HG03432 (cell line): ENCODE measurements around the gene MACO1.
"Not testable (repeated sequence)": the region's sequence is repeated elsewhere in the genome, so short reads cannot be mapped to it uniquely, and the experiment has no call there.

Experiments used
- ATAC-seq: cut with Tn5 transposase; IDR thresholded peaks from one replicate; pipeline ENCODE4 v1.9.1; 2021; ENCODE audit warnings: mild to moderate bottlenecking, moderate library complexity; ENCODE audit not compliant: unreplicated experiment

Gene MACO1, protein sequence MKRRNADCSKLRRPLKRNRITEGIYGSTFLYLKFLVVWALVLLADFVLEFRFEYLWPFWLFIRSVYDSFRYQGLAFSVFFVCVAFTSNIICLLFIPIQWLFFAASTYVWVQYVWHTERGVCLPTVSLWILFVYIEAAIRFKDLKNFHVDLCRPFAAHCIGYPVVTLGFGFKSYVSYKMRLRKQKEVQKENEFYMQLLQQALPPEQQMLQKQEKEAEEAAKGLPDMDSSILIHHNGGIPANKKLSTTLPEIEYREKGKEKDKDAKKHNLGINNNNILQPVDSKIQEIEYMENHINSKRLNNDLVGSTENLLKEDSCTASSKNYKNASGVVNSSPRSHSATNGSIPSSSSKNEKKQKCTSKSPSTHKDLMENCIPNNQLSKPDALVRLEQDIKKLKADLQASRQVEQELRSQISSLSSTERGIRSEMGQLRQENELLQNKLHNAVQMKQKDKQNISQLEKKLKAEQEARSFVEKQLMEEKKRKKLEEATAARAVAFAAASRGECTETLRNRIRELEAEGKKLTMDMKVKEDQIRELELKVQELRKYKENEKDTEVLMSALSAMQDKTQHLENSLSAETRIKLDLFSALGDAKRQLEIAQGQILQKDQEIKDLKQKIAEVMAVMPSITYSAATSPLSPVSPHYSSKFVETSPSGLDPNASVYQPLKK

DNA sequence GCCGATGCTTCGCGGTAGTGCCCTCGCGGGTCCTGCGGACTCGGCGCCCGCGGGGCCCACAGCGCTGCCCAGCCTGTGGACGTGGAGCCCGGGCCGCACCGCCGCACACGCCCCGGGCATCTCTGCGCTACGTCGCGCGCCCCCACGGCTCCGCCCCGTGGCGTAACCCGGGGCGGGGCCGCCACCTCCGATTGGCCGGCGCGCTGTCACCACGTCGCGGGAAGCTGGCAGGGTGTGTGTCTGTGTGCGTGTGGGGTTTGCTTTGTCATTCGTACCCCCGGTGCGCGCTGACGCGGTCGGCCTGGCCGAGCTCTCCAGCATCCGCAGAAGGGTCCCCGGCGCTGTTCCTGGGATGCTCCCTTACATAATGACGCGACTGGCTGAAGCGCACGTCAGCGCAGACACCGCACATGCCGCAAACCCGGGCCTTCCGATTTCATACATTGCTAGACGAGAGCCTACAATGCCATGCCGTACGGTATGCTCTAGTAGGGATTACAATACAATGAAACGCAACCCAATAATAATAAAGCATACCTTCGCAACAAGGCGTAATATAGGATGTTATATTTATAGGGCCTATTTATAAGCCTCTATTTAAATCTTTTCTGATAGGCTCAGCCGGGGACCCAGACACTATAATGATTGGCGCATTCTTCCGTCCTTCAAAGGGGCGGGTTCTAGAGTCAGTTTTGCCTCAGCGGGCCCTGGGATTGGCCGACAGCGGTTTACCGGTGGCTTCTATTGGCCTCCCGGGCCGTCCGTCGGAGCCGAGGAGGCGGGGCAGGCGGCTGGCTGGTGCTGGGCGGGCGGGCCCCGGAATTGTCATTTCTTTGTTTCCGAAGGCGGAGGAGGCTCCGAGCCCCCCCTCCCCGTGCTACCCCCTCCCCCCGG is at the start of gene MACO1:
Gene MACO1, plus strand, starts transcription at position 825 of the 894 bp plus-strand sequence. CDS start 202 bp downstream, outside the sequence.
- peak; percentile 85 for ATAC-seq

DNA sequence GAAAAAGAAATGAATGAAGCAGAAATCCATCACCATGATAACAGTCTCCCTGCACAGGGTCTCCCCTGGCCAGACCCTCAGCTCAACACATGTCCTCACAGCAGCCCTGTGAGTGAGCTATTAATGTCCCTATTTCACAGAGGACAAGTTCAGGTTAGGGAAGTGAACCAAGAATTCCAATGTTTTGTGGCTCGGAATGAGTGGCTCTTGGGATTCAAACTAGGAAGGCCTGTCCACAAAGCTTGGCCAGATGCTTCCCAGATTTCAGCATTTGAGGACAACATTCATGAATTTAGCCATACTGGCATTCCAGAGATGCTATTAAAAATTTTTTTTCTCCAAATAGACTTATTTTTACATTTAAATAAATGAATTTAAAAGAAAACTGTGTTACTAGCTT is 48.2 kb upstream of the MACO1 start:
- not testable (repeated sequence) for ATAC-seq

DNA sequence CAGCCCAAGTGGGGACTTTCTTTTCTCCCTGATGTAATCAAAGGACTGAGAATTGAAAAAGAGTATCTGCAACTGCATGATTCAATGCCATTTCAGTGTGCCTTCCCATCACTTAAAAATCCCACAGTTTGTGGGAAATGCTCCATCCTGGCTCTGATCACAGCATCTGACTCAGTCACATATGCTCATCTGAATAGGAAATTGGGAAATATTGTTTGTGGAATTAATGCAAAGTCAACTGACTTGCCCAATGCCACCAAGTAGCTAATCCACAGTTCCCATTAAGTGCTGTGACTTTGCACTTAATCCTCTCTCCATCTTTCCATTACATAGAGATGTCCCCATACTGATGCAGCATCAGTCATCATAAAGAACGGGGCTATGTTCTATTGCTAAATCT is 47.6 kb upstream of the MACO1 start:
- not testable (repeated sequence) for ATAC-seq

DNA sequence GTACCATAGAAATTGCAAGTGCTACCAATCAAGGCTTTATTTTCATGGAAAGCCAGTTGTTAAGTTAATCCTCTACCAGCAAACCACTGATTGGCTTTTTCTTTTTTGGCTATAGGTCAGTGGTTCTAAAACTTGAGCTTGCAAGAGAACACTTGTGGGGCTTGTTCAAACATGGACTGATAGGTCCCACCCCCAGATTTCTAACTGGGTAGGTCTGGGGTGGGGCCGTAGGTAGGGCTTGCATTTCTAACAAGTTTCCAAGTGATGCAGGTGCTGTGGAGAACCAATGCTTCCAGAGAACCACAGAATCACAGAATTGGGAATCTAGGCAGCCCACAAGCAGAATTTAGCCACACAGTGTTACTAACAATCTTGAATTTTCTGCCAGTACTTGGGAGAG is 46.8 kb upstream of the MACO1 start:
- ATAC-seq: not testable (repeated sequence)

GRCh38 chr1:25387096-25387495 is 43.6 kb upstream of the MACO1 start:
- not testable (repeated sequence) for ATAC-seq

- not testable (repeated sequence) for ATAC-seq
Observed at GRCh38 chr1:25388691-25389090, 42.0 kb upstream of the MACO1 start.

DNA sequence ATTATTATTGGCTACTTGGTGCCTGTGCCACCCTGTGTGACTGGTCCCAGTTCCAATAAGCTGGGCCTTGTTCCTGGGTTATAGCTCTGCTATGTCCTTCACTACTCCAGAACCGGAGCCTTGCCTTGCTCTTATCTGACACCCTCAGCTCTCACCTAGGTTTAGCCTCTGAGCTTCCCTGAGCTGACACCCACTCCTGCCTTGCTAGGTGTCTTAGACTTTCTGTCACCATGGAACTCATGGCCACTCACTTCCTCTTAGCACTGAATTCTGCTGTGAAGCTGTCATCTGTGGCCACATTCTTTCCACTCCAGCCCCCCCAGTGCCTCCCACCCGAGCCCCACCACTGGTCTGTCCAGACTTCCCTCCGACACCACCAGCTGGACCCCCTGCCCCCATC is 41.0 kb upstream of the MACO1 start:
- not testable (repeated sequence) for ATAC-seq

- no peak for ATAC-seq
Observed at GRCh38 chr1:25392841-25393240, 37.9 kb upstream of the MACO1 start.

DNA sequence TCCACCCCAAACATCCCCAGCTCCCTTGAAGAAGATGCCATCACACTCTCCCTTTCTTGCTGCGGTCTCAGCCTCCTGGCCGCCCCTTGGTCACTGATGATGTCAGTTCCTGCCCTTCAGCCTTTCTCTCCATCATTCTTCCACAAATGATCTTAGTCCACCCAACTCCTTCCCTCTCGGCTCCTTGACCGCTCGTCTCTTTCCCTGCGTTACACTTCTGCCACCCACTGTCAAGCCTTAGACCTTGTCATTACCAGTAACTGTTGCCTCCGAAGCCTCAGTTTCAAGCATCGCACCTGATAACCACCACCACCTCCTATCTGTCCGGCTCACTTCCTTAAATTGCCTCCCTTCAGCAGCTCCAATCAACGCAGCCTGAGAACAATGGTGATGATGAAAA is 33.1 kb upstream of the MACO1 start:
- not testable (repeated sequence) for ATAC-seq

DNA sequence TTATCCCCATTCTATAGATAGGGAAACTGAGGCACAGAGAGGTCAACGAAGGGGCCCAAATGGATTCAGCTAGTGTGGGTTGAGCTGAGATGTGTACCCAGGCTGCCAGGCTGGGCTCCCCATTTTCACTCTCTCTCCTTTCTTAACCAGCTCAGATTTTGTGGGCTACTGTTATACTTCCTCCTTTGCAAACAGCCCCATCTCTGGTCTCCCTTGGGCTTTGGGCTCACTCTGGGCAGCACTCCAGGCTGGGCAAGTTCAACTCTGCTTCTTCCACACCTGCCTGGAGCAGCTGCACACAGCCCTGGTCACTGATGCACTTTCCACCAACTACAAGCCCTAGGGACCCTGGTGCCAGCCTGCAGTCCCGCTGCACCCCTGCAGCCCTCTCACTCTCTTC is 32.6 kb upstream of the MACO1 start:
- not testable (repeated sequence) for ATAC-seq

DNA sequence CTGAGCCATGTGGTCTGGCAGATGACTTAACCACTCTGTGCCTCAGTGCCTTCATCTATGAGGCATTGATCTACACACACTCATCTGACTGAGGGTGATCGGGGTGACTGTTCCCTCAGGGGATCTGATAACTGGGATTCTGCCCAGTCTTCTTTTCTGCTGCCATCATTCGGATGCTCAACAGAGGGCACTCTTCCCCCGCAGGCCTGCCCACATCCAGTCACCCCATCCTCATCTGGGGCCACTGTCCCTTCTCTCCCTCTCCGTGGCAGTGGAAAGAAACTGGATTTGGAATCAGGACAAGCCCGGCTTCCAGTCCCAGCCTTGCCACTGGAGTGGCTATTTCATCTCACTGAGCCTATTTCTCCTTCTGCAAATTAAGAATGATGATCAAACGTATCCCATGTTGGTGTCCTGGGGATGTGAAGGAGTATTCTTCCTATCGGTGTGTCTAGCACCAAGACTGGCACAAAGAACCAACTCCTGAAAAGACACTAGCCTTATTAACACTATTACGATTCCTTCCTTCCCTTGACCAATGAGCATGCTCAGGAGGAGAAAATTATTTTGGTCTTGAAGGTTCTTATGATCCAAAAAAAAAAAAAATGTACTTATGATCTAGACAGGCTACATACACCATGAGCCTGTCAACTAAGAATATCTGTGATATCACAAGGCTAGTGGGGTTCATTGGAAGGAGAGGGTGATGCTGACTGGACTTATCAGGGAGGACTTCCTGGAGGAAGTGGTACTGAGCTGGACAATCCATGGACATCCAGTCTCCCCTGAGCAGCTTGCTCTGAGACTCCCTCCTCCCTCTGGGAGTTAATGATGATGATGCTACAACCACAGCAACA is 27.5 kb upstream of the MACO1 start:
- ATAC-seq: not testable (repeated sequence)

- not testable (repeated sequence) for ATAC-seq
Observed at GRCh38 chr1:25405731-25406305, 24.9 kb upstream of the MACO1 start.

GRCh38 chr1:25409641-25410427 is 20.9 kb upstream of the MACO1 start:
- not testable (repeated sequence) for ATAC-seq

- not testable (repeated sequence) for ATAC-seq
Observed at GRCh38 chr1:25412872-25413623, 17.6 kb upstream of the MACO1 start.

DNA sequence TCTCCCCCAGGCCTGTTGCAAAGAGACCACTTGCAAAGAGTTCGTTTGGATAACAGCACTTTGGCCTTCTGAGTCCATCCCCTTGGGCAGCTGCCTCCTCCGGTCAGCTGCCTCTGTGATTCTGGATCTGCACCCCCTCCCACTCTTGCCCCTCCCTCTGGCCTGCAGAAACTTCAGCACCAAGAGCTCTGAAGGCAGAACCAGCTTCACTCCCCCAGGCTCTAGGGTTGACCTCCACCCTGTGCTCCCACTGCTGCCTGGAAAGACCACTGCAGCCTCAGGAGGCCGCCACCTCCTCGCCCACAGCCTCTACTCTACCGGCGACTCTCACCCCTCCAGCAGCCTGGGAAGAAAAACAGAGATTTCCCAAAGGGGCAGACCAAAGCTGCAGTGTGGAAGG is 16.5 kb upstream of the MACO1 start:
- ATAC-seq: not testable (repeated sequence)

GRCh38 chr1:25414578-25414977 is 16.1 kb upstream of the MACO1 start:
- not testable (repeated sequence) for ATAC-seq

GRCh38 chr1:25417280-25417679 is 13.4 kb upstream of the MACO1 start:
- not testable (repeated sequence) for ATAC-seq

DNA sequence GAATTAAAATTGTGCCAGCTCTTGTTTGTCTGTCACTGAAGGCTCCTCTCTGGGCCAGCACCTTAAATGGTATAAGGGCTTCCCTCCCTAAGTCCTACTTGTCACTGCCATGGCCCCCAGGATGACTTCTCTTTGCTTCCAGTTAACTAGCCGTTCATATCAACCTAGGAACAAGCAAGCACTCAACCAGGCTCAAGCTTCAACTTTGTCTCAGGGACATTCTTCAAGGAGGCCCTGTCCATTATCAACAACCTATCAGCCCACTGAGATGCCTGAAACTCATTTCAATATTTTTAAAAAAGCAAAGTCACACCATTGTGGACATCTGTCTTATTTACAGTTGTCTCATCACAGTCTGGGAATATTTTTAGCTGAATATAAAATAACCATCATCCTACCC is 11.4 kb upstream of the MACO1 start:
- not testable (repeated sequence) for ATAC-seq
